ENCODE measurements around the gene PIN1.
"Not testable (repeated sequence)": the region's sequence is repeated elsewhere in the genome, so short reads cannot be mapped to it uniquely, and the experiment has no call there.

PIN1 gene

DNA sequence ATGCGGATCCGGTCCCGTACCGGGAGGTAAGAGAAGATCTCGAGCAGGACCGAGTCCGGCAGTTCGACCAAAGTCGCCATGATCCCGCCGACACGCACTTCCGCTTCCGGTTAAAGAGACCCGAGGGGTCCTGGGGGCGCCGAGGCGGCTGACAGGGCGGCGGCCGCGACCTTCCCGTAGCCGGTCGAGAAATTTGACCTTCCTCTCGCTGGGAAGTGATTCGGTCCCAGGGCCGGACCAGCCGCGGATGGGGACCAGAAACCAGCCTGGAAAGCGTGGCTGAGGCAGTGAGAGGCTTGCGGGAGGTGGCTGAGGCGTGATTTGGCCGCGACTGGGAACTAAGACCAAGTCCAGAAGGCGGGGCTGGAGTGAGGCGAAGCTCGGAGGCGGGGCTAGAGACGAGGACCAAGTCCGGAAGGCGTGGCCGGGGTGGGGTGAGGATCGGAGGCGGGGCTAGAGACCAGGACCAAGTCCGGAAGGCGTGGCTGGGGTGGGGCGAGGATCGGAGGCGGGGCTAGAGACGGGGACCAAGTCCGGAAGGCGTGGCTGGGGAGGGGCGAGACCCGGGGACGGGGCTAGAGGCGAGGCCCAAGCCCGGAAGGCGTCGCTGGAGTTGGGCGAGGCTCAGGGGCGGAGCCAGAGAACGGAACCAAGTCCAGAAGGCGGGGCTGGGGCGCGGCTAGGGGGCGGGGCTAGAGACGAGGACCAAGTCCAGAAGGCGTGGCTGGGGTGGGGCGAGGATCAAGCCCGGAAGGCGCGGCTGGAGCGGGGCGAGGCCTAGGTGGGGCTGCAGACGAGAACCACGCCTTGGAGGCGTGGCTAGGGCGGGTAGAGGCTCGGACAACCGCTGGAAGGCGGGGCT is 16.2 kb upstream of the PIN1 start, which contains the start of gene FBXL12:
FBXL12 (minus strand) TSS at position 346 of the 862 bp plus-strand sequence; CDS start at position 80, 266 bp downstream.
- DNase-seq = peak; percentile 99

- DNase-seq = no peak
These were observed 15.6 kb upstream of the PIN1 start for GRCh38 chr19:9819596-9819909.

- DNase-seq = not testable (repeated sequence)
These were observed 15.1 kb upstream of the PIN1 start for GRCh38 chr19:9820034-9820433.

- DNase-seq = no peak
These were observed 11.3 kb upstream of the PIN1 start for GRCh38 chr19:9823816-9824215.

DNA sequence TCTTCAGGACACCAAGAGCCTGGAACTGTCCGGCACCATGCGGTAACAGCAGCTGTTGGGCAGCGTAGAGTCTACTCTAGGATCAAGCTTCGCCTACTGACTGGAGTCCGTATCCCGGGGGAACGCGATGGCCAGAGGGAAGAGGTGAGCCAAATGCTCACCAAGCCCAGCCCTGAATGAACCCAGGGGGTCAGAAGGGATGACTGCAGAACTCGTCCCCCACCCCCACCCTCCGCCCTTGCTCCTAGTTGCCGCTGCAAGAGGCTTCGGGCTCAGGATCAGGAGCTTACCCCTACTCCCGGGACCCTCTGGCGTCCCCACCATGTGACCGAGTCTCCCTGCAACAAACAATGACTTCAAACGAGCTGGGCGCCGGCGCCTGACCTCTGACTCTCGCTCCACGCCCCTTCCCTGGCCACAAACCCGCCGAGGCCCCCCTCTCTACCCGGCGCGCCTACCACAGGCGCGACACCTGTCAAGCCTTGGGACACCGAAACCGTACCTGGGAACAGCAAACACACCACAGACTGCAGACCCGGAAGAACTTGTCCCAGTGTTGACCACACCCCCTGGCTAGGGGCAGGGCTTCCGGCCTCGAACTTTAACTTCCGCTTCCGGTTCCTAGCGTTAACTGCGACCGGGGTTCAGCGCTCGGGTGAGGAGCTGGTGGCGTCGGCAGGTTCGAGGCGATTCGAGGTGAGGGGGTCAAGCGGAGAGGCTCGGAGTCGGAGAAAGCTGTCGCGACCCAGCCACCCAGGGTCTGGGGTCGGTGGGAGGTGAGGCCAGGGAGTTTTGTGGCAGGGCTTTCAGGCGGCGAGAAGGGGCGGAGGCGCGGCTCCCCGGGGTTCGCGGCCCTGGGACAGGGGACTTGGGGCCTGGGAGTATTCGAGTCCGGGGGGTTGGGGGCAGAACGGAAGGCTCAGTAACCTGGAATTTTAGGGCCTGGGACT is 7.6 kb upstream of the PIN1 start, which contains the start of gene UBL5:
UBL5 (plus strand) TSS at position 630 of the 950 bp plus-strand sequence. CDS start 420 bp downstream, outside the sequence.
- DNase-seq = peak; percentile 82

DNA sequence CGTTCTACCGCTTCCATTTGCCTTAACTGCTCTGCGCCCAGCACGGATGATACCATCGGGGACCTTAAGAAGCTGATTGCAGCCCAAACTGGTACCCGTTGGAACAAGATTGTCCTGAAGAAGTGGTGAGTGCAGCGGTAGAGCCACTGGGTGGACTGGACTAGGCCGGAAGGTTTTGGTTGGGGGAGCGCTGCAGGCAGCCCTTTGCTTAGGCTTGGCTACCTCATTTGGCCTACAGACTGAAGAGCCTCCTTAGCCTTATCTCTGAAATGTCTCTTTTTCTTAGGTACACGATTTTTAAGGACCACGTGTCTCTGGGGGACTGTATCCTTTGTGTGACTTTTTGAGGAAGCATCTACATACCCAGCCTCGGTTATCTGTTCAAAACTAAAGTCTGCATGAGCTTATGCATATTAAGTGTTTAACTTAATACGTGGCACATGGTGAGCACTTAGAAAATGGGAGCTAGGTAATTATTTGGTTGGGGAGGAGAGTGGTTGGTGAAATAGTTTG is 6.5 kb upstream of the PIN1 start:
- no peak for DNase-seq

GRCh38 chr19:9834307-9834725 is 802 bp upstream of the PIN1 start:
- no peak for DNase-seq

DNA sequence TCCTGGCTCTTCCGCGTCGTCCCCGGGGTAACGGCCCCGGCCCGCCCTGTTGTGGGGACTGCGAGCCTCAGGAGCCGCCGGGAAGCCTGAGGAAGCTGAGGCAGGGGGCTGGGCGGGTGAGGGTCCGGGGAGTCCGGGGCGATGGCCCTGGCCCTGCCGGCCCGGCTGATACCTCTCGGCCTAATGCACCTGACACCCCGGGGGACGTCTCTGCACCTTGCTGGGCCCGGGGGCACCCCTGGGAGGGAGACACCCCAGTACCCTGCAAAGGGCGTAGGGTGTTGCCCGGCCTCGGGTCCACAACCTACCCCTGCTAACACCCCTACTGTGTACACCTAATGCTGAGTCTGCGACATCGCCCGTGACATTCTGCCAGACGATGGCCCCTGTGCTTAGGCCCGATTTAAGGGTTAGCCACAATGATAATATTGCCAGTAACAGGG is 410 bp downstream of the PIN1 start:
- no peak for DNase-seq

- DNase-seq = peak; percentile 58
These were observed 903 bp downstream of the PIN1 start for GRCh38 chr19:9836021-9836420.

GRCh38 chr19:9838324-9838723 is 3.2 kb downstream of the PIN1 start:
- DNase-seq = no peak

DNA sequence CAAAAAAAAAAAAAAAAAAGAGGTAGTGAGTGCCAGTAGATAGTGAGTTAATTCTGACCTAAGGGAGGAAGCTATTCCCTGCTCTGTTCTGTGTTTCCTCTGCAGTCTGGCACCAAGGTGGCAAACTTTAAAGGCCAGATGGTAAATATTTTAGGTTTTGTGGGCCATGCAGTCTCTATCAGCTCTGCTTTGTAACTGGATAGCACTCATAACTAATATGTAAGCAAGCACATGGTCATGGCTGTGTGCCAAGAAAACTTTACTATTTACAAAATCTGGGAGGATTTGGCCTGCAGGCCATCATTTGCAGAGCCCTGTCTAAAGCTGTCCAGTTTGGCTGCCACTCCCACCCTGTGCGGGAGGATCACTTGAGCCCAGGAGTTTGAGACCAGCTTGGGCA is 4.3 kb downstream of the PIN1 start:
- DNase-seq = no peak

GRCh38 chr19:9842834-9843625 is 7.9 kb downstream of the PIN1 start:
- DNase-seq = no peak

- not testable (repeated sequence) for DNase-seq
These were observed 8.6 kb downstream of the PIN1 start for GRCh38 chr19:9843626-9844273.

DNA sequence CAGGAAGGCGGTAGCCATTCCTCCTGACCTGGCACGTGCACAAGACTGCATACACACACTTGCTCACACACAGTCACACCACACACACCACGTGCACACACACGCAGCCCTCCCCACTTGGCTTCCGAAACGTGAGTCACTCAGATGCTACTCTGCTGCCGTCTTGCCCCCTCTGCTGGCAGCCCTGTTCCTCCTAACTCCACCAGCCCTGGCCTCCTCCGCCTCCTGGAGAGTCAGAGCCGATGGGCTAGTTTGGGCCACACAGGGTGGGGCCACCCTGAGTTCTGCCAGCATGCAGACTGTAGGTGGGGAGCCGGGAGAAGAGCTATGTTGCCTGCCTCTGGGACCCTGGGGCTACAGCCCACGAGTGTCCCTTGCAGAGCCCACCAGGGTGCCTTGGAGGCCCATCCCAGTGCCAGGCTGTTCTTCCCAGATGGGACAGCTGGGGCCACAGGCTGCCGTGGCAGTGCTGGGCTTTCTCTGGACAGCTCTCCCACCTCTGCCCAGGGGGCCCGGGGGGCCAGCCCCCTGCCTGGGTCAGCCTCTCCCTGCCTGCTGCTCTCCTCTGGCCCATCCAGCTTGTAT is 12.1 kb downstream of the PIN1 start:
- DNase-seq = peak; percentile 94

DNA sequence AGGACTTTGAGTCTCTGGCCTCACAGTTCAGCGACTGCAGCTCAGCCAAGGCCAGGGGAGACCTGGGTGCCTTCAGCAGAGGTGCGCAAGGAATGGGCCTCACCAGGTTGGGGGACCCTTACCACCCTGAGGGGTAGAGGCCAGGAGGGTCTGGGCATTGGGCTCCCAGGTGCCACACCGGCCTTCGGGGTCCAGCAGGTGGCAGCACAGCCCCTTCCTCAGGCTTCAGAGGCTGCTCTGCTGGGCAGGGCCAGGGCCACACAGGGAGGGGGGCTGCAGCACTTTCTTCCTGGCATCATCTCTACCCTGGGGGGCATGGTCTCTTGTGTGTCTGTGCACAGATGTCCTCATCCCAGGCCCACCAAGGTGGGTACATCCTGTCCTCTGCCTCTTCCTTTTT is 12.9 kb downstream of the PIN1 start:
- no peak for DNase-seq

GRCh38 chr19:9848762-9849161 is 13.6 kb downstream of the PIN1 start:
- no peak for DNase-seq

GRCh38 chr19:9849791-9850190 is 14.7 kb downstream of the PIN1 start:
- DNase-seq = no peak

DNA sequence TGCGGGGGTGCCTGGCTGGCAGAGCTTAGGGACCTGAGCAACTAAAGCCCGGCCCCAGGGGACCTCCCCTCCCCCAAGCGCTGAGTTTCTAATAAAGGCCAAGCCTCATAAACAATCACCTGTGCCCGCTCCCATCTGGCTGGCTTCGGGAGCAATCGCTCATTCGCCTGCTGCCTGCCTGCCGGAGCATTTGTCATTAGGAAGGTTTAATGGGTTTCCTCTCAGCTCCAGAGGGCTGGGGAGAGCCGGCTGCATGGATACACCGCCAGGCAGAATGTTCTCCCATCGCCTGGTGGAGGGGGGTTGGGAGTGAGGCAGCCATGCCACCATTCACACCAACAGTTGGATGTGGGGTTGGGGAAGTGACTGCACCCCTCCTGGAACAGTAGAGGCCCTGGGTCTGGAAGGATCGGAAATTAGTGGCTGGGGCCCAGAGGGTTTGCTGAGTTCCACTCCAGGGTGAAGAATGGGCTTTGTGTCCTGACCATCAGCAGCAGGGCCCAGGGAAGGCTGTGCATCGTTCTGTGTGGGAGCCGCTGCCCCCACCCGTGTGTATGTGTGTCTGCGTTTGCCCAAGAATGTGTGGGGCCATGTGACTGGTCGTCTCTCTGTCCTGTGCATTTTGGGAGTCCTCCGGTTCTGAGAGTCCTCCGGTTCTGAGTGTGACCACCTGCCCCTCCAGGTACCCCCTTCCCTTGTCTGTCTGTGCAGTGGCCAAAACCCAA is 15.3 kb downstream of the PIN1 start:
- DNase-seq = no peak

- no peak for DNase-seq
These were observed 19.2 kb downstream of the PIN1 start for GRCh38 chr19:9854282-9854846.

DNA sequence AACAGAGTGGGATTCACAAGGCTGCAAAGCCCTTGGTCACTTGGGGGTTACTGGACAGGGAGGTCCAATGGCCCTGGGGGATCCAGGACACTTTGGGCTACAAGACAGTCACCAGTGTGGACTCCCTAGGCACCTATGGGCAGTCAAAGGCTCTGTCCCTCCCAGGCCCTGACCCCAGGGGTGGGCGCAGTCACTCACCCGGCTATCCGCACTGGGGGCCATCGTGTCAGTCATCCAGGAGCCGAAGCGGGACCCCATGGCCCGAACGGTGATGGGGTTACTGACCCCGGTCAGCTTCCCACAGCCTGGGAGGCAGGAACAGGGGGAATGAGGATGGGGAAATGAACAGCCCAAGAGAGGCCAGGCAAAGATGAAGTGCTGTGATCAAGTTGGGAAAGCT is 21.5 kb downstream of the PIN1 start:
- no peak for DNase-seq

Measured in fibroblast of skin of right biceps (primary cell).